ENCODE data around the gene SPAG16. TPM values are rescaled to one million over a fixed set of nuclear protein-coding genes. Genes with fewer than 3 reads are reported as not detected.

The SPAG16 gene
- total RNA-seq, result 10 to 100 TPM; 34.1 to 59.3 (median 46.8) TPM

DNA sequence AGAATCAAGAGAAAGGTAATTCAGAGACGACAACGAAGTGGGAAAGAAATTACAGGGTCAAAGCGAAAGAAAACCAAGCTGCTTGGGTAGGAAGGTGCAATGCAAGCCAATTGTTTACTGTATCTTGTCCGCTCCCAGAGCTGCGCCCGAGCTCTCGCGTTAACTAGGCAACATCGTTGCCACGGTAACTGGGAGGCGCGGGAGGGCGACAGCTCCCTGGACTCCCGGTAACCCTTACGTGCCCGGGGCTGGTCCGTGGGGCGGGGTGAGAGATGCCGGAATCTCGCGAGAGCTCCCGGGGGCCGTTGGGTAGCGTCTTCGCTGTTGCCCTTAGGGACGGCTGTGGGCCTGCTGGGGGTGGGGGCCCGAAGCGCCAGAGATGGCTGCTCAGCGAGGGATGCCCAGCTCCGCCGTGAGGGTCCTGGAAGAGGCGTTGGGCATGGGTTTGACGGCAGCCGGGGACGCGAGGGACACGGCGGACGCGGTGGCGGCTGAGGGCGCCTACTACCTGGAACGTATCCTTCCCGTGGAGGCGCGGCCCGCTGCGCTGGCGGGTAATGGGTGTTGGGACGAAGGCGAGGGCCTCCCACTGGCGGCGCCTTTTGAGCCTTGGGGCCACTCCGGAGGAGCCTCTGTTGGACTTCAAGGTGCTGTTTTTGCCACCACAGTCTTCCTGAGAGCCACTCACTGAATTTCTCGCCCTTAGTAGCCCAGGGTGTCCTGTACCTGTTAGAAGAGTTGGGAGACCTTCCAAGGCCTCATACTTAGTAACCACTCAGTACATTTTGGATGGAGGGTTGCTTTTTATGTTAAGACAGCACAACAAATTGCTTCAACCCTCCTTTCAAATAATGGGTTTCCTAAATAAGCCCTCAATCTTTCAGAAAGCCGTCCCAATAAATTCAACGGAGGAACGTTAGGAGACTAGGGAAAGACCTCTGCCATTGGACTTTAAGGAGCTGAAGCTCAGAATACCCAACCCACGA lies at the start of gene SPAG16:
Gene SPAG16 (plus strand): TSS at position 360 of the 986 bp plus-strand sequence.
- H3K27ac ChIP-seq, result peak within 1 kb of the TSS in 2 of 3 donors; percentile 44 to 54
- H3K27me3 ChIP-seq, result no peaks in the 10 kb centered on the region
- no peaks in the 10 kb centered on the region for H3K36me3 ChIP-seq
- TF ChIP-seq POLR2A (IDR thresholded peaks at IDR 0.05), result peak in 1 of 2 donors; percentile 61
- no peak for TF ChIP-seq CTCF (IDR thresholded peaks at IDR 0.05)
- intact Hi-C loops (cut with DNase I), result no loop called here
- no peaks in the 10 kb centered on the region for H3K9me3 ChIP-seq
- H3K4me1 ChIP-seq, result peaks cover 0 to 13% of the 10 kb centered on the region in 2 donors
- H3K4me3 ChIP-seq (replicated peaks in 1 of 3), result peak within 1 kb of the TSS; percentile 41 to 79 (median 67)
- WGBS, 2 donors, result 1% methylated on average over 16 to 47 of the region's 59 CpGs
- DNase-seq, result peak; percentile 94 to 96

DNA sequence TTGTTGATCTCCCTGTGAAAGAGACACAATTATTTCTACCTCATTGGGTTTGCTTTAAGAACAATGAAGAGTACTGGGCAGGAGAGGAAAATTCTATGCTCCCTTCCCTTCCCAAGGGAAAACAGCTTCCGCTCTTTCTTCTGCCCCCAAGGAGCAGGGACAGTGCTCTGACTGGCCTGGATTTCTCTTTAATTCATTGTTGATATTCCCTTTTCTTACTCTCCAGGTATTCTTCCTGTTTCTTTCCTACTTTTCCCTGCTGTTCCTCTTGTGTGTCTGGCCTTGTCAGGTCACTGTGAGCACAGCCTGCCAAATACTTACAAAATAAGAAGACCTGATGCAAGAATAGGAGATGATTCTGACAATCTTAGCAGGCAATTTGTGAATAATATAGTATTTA lies 49.6 kb upstream of the SPAG16 start:
- WGBS, 2 donors, result 78 to 83% methylated on average over 1 of the region's 1 CpG
- Histone ChIP-seq H3K9me3 (no peaks in the 10 kb centered on the region), H3K4me3 (replicated peaks in 1 of 3) (no peak overlapping the region), H3K36me3 (no peaks in the 10 kb centered on the region), H3K4me1 (peaks cover 13 to 26% of the 10 kb centered on the region in 2 donors), H3K27me3 (no peaks in the 10 kb centered on the region), H3K27ac (no peak overlapping the region)
- TF ChIP-seq CTCF (IDR thresholded peaks at IDR 0.05), result no peak
- TF ChIP-seq POLR2A (IDR thresholded peaks at IDR 0.05), result no peak
- intact Hi-C loops (cut with DNase I), result no loop called here
- no peak for DNase-seq

GRCh38 chr2:213235741-213236140 lies 48.5 kb upstream of the SPAG16 start:
- Histone ChIP-seq H3K4me1 (peaks cover 13 to 32% of the 10 kb centered on the region in 2 donors), H3K9me3 (no peaks in the 10 kb centered on the region), H3K4me3 (replicated peaks in 1 of 3) (no peak overlapping the region), H3K27me3 (no peaks in the 10 kb centered on the region), H3K27ac (no peak overlapping the region), H3K36me3 (no peaks in the 10 kb centered on the region)
- no peak for TF ChIP-seq CTCF (IDR thresholded peaks at IDR 0.05)
- no peak for DNase-seq
- intact Hi-C loops (cut with DNase I), result no loop called here
- WGBS, 2 donors, result 70% methylated on average over 1 of the region's 1 CpG

- WGBS, 2 donors, result 86 to 90% methylated on average over 1 of the region's 1 CpG
- intact Hi-C loops (cut with DNase I), result no loop called here
- no peak overlapping the region for H3K27ac ChIP-seq
- peaks cover 13 to 36% of the 10 kb centered on the region in 2 donors for H3K4me1 ChIP-seq
- no peak overlapping the region for H3K4me3 ChIP-seq (replicated peaks in 1 of 3)
- H3K36me3 ChIP-seq, result no peaks in the 10 kb centered on the region
- TF ChIP-seq CTCF (IDR thresholded peaks at IDR 0.05), result no peak
- TF ChIP-seq POLR2A (IDR thresholded peaks at IDR 0.05), result no peak
- DNase-seq, result no peak
- no peaks in the 10 kb centered on the region for H3K27me3 ChIP-seq
- H3K9me3 ChIP-seq, result no peaks in the 10 kb centered on the region
These were observed 47.0 kb upstream of the SPAG16 start for GRCh38 chr2:213237251-213237650.

GRCh38 chr2:213237787-213238186 lies 46.5 kb upstream of the SPAG16 start:
- Histone ChIP-seq H3K27ac (peak overlapping the region in 1 of 3 donors; percentile 95), H3K36me3 (no peaks in the 10 kb centered on the region), H3K27me3 (no peaks in the 10 kb centered on the region), H3K9me3 (no peaks in the 10 kb centered on the region), H3K4me1 (peaks cover 13 to 36% of the 10 kb centered on the region in 2 donors), H3K4me3 (replicated peaks in 1 of 3) (no peak overlapping the region)
- no peak for DNase-seq
- intact Hi-C loops (cut with DNase I), result no loop called here
- TF ChIP-seq POLR2A (IDR thresholded peaks at IDR 0.05), result no peak
- no peak for TF ChIP-seq CTCF (IDR thresholded peaks at IDR 0.05)
- WGBS, 2 donors, result 73 to 91% methylated on average over 2 of the region's 2 CpGs
